ENCODE data around the gene PIK3CA.

Gene PIK3CA

DNA sequence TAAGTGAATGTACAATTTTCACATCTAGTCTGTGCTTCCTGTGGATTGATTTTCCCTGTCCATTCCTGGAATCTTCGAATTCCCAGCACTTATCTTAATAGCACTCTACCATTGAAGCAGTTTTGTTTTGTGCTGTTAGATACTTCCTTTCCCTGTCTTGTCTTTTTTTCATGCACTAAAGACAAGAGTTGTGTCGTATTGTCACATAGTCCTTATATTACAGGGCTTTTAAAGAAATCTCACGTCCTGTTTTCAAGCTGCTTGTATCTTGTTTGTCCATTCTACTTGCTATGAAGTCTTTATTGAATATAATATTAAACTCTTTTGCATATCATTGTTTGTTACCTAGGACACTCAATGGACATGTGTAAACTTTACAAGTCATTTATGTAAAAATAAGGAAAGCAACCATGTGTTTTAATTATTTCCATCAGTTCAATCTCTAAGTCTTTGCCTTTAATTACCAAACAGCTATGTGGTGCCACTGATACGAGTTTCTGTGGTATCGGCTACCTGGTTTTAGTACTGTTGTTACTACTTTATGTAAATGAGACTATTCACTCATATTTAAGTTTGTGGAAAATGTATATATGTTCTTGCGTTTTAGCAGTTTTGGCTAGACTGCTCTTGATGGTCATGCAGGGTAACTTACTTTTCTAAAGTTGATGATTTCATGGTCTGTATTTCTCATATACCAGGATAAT, 10.3 kb downstream of the PIK3CA start:
- DNase-seq: no peak

DNA sequence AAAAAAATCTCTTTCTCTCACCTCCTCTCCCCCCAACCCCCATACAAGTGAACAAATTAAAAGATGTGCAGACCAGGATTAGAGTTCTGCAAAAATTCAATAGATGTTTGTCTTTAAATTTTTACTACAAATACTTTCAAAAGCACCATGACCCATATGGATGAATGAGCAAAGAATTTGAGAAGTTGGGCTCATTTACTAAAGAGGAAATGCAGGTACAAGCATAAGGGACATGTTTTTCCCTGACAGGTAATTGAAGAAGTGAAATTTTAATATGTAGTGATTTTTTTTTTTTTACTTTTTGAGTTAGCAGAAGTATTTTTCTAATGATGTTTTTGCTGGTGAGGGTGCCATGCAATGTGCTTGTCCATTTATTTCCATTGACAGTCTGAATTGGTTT, 15.3 kb downstream of the PIK3CA start:
- no peak for DNase-seq

DNA sequence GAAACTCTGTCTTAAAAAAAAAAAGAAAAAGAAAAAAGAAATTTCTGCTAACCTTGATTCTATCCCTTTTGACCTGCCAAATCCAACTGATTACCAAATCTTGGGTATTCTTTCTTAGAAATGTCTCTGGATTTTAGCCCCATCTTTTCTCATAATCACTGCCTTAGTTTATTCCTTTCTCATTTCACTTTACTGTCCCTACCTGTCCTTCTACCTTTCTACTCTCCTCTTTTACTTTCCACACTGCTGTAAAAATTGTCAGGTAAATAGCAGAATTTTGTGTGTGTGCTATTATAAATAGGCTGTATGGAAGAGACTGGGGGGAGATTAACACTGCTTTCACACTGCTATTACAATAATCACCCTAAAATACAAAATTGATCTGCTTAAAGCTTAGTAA, 16.7 kb downstream of the PIK3CA start:
- DNase-seq: no peak

DNA sequence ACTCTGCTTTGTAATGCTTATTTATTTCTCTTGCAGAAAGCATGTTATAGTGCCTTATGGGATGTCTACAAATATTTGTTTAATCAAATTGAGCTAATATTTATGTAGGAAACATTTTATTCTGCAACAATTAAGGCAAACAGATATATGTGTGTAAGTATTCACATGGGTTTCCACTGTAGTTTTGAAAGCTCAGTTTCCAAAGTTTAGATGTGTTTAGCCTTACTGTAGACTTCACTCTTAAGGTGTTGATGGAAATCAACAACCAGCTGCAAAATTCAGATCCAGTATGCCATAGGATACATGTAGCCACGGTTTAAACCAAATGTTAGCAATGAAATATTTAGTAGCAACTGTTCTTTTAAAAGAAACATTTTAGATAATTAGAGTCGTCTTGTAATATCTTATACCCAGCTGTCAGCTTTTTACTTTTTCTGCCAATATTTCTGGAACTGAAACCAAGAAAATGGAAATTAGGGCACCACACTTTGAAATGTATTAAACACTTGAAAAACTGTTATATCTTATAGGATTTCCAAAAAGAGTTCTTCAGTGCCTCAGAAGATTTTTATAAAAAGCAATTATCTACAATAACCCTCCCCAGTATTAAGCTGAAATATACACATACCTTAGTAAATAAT, 18.5 kb downstream of the PIK3CA start:
- no peak for DNase-seq

DNA sequence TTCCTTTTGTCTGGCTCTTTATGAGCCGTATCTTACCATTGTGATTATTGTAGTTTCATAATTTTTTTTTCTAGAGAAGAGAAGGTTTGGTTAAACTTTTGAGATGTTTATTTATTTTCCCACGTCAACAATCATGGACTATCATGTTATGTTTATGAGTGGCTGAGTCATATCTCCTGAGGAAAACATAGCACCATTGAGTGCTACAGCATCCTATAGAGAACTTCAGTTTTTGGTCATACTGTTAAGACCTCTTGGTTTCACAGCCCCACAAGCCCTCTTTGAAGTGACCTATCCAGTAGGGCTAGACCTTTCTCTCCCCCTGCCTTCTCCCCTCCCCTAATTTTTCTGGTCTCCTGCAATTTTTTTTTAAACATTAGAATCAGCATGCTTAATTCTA, 20.8 kb downstream of the PIK3CA start:
- no peak for DNase-seq

DNA sequence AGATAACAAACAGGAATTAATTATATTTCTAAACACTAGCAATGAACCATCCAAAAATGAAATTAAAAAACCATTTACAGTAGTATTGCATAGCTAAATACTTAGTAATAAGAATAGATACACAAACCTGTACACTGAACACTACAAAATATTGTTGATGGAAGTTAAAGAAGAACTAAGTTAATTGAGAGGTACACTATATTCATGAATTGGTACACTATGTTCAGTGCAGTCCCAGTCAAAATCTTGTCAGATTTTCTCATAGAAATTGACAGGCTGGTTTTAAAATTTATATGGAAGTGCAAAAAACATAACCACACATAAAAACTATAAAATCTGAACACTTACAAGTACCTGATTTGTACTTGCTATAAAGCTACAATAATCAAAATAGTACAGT, 24.4 kb downstream of the PIK3CA start:
- DNase-seq: no peak

DNA sequence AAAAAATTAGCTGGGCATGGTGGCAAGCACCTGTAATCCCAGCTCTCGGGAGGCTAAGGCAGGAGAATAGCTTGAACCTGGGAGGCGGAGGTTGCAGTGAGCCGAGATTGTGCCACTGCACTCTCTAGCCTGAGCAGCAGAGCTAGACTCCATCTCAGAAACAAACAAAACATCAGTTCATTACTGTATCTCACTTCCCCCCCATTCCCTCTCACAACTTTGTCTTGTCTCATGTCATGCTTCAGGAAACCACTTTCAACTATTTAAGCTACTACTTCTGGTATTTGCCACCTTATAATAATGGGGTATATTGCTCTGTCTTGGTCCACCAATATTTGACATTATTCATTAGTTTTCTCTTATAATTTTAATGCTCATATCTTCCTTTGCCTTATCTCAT, 26.2 kb downstream of the PIK3CA start:
- no peak for DNase-seq

DNA sequence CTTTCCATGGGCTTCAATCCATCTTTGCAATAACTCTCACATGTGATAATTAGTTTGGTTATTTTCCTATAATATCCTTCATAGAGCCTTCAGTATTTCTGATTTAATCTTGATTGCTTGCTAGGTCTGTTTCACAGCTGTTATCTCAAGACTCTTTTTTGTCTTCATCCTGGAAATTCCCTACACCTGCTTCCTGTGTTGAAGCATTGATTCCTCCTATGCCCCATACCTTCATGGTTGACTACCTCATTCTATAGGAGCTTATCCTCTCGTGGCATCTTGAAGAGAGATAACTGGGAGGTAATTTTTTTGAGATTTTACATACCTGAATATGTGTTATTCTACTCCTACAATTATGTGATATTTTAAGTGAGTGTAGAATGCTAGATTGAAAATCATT, 26.7 kb downstream of the PIK3CA start:
- no peak for DNase-seq

DNA sequence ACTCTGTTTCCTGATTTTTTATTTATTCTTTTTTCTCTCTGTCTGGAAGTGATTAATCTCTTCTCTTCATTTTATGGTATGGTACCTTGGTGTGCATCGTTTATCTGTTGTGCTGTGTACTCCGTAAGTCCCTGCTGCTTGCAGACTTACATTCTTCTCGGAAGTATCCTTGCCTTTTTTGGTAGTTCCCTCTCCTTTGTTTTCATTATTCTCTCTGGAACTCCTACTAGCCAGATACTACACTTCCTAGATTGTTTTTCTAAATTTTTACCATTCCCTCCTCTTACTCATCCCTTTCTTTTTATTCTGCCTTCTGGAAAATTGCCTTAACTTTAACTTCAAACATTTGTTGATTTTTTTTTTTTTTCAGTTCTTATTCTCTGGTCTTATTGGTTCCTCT, 27.2 kb downstream of the PIK3CA start:
- DNase-seq: no peak

DNA sequence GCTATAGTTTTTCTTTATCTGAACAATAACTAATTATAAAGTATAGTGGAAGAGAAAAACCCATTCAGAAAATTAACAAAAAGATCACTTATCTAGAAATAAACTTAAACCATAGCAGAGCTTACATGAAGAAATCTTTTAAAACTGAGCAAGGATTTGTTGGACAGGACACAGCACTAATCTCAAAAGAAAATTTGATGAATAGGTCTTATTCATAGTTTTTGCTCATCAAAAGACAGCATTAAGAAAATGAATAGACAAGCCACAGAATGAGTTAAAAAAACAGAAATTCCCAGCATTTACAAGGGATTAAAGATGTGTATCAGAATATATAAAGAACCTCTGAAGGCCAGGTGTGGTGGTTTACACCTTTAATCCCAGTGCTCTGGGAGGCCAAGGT, 29.5 kb downstream of the PIK3CA start:
- DNase-seq: no peak

DNA sequence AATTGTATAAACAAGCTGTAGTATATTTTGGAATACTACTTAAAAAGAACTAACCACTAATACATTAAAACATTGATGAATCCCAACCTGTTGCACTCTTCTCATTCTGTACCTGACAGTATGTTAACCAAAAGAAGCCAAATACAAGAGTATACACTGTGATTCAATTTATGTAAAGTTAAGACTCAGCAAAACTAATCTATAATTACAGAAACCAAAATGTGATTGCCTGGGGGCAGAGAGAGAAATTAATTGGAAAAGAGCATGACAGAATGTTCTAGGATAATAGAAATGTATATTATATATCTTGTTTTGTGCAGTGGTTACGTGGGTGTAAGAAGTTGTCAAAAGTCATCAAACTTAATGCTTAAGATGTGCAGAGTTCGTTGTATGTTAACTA, 31.1 kb downstream of the PIK3CA start:
- DNase-seq: no peak

DNA sequence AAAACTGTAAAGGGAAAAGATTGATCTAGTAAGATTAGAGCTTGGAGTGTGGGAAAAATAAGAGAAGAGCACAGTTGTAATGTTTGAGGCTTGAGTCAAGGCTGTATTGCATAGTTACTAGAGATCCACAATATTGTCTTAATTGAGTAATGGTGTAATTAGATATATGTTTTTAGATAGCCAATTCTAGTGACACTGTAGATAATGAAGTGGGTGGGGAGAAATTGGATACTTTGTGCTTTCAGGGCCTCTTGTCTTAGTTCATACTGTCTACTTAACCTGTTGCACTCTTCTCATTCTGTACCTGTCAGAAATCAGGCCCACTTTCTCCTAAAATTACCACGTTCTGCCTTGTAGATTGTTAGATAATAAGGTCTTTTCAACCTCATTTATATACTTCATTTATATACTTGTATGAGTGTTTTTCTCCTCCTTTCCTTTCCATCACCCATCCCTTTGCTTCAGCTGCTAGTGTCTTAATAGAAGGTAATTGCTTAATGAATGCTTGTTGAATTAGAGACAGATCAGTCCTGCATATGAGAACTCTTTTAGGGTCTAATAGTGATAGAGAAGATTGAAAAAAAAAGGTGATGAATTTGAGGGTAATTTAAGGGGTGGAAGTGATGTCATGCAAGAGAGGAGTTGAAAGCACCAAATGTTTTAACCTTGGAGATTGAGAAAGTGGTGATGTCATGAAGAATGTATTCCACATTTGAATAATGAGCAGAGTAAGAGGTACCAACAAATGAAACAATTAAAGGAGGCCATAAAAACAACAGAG, 32.0 kb downstream of the PIK3CA start:
- peak; percentile 68 for DNase-seq

DNA sequence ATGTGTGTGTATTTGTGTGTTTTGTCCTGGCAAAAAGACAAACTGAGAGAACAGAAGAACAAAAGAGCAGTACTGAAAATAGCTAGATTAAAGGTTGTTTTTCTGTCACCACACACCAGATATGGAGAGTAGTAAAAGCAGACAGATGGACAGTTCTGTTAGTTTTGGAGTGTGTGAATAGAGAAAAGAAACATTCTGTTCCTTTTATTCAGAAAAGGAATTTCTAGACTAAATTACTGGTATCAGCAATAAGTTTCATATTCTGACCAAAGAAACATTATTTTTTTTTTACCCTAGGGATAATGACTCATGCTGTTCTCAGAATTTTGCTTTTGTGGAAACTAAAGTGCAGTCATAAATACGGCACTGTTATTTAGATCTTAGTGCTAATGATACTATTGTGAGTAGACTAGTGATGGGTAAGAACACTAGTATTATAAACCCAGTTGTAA, 32.9 kb downstream of the PIK3CA start:
- no peak for DNase-seq

DNA sequence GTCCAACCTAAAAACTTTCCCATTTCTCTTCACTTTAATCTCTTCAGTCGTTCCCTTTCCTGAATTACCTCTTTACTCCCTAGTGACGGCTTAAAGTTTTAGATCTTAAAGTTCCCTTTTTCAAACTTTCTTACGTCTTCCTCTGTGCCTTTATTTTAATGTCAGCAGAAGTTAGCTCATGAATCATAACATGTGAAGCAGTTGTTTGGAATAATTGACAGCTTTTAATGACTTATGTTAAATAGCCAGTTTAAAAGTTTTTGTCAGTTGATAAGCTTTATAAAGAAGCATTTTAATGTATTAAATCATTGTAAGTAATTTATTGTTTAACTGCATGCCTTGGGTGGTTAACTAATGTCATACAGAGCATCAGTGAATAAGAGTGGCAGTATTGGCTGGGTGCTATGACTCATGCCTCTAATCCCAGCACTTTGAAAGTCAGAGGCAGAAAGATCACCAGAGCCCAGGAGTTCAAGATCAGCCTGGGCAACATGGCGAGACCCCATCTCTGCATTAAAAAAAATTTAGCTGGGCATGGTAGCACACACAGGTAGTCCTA, 33.9 kb downstream of the PIK3CA start:
- no peak for DNase-seq

DNA sequence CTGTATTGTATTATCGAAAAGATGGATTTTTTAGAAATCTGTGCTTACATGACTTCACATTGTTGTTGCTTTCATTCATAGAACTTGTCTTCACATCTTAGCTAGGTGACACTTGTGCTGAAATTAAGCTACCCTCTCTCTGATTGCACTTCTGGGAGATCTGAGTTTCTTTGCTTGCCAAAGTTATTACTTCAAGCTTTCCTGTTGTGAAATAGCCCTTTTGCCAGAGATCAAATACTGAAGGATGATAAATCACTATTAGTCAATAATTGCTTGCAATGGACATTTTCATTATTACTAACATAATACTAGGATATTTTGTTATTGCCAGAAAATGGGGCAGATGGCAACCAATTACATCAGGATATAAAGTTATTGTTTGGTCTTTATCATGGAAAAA, 34.7 kb downstream of the PIK3CA start:
- DNase-seq: no peak

DNA sequence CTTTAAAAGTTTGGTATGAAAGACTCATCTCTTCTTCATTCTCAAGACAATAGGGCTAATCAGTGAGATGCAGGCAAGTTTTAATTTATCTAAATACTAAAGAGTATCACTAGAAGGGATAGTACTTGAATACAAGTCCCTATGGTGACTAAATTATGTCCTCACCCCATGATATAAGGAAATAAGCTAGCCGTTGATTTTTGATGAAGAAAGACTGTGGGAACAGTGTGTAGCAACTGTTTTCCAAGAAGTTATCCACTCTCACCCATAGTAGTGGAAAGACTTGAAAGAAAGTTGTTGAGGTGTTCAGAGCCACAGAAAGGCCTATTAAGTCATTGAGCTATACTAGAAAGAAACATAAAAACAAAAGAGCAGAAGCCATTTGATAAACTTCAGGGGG, 36.7 kb downstream of the PIK3CA start:
- DNase-seq: no peak

DNA sequence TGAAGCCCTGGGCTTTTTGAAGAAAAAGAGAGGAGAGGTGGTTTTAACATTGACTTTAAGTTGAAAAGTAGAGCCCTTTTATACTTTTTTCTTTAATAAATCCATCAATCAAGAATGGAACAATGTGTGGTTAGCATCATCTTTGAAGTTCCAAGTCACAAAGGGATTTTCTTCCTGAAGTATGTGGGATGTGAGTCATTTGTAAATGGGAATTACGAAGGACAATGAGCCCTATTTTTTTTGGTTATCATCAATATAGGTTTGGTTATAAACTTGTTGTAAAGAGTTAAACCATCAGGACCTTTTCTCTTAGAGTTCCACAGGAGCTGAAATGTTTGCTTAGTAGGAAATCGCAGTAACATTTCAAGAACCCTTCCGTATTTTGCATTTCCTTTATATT, 38.3 kb downstream of the PIK3CA start:
- no peak for DNase-seq

DNA sequence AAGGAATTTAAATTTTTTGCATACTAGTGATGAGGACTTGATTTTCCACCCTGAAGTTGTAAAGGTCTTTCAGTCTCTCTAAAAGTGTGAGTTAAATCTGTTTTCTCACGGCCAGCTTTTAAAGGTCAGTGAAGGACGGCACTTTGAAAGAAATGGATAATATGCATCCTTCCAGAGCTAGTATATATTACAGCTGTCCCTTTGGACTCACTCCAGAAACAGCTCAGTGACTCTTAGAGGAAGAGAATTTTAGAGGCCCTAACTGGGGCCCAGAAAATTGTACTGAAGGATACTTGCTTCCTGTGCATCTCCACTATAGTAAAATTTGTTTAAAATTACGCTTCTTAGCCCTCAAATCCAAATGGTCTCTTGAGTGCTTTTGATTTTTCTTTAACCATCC, 41.6 kb downstream of the PIK3CA start:
- no peak for DNase-seq

DNA sequence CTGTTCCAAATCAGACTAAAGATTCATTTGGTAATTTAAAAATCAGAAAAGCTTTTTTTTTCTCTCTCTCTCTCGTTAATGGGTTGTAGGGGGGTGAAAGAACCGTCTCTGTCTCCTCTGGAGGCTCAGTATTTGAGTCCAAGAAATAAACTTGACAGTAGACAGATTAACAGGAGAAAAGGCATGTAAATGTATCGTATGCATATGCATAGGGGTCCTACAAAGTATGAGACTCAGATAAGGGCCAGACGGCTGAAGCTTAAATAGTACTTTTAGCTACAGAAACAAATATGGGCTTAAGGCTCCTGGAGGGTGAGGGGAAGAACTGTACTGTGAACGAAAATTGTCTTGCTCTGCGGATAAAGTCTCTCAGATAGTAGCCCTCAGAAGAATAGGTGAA, 42.4 kb downstream of the PIK3CA start:
- DNase-seq: no peak

DNA sequence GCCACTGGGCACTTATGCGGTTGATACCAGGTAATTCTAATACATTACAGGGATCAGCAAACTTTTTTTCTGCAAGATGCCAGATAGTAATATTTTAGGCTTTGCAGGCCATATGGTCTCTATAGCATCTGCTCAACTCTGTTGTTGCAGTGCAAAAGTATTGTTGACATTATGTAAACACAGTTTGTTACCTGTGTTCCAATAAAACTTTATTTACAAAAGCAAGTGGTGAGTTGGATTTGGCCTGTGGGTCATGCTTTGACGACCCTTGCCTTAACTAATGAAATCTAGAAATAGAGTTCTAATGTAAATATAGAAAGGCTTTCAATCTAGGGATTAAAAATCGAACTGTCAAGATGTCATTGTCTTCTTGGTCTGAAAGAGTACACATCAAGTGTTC, 44.4 kb downstream of the PIK3CA start:
- no peak for DNase-seq

DNA sequence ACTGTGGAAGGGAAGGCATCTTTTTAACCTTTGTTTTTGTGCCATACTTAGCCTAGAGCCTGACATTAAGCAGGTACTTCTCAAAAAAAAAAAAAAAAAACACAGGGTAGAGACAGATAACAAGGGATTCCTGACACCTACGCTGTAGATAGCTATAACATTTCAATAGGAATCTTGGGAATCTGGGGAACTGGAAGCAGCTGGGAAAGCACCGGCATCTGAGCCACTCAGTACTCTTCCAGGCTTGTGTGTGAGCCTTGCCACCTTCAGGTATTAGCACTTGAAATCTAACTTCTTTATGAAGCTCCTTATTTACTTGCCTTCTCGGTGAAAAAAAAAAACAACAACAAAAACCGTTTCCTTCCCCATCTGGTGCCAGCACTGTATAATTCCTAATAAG, 46.8 kb downstream of the PIK3CA start:
- DNase-seq: no peak

DNA sequence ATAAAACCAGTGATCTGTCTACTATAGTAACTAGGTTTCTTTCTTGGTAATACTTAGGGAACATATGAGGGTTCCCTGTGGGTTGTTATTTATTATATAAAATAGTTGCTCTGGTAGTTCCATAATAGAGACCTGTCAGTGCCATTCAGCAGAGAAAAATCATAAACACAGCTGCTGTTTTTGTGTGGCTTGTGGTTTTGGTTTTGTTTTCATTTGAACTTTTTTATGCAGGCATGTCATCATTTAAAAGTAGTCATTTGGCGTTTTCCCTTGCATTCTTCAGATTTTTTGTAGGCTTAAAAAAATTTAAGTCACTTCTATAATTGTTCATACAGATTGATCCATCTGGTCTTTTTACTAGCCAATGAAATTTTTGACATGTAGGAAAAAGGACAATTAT, 47.9 kb downstream of the PIK3CA start:
- peak; percentile 40 for DNase-seq

DNA sequence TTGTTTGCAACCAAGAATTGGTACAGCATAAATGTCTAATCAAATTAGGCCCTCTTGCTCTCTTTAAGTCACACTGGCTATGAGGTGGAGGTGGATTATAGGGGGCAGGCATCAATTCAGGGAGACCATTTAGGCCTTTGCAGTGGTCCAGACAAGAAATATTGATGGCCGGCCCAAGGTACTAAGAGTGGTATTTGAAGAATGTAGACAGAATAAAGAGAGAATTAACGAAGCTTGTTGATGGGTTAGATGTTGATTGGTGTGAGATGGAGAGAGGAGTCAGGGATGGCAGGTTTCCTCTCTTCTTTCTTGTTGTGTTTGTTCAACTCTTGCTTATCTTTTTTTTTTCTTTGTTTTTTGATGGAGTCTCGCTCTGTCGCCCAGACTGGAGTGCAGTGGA, 48.5 kb downstream of the PIK3CA start:
- DNase-seq: no peak

DNA sequence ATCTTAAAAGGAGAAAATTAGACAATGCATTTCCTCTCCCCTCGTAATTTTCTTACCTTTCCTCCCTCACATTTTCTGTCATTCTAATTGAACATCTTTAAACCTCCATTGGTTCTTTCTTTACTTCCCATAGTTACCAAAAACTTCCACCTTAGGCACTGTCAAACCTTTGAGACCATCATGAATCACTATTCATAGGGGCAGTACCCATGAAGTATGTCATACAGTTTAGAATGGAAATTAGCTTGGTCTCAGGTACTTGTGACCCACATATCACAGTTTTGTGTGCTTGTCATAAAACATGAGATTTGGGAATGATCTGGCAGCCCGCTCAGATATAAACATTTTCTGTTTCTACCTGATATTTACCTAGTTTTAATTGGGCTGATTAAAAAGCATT, 52.6 kb downstream of the PIK3CA start:
- no peak for DNase-seq
